SK-N-SH treated with all-trans-retinoic acid at 6 μM for 48 hours (cell line): ENCODE results near the gene SCLT1.

Experiments used
- ARNTL ChIP-seq: fragments of 450-650 bp; formaldehyde crosslinking; IDR thresholded peaks from 2 replicates; pipeline ENCODE4 v1.5.0; 2020; ENCODE audit warnings: low read depth, mild to moderate bottlenecking, moderate library complexity, borderline replicate concordance
- OSR1 ChIP-seq: fragments of 250-450 bp; sonication (Bioruptor Pico); IDR thresholded peaks from 2 replicates; pipeline ENCODE4 v1.8.0; 2022; ENCODE audit warnings: moderate library complexity, mild to moderate bottlenecking, inconsistent platforms
- PPARA ChIP-seq: fragments of 250-450 bp; sonication (Bioruptor Pico); IDR thresholded peaks from 2 replicates; pipeline ENCODE4 v1.5.0; 2020; ENCODE audit warnings: mild to moderate bottlenecking, borderline replicate concordance
- ZNF565 ChIP-seq: fragments of 450-650 bp; formaldehyde crosslinking; conservative IDR thresholded peaks from 2 replicates; pipeline ENCODE4 v1.5.0; 2020; ENCODE audit warnings: low read depth, mild to moderate bottlenecking, moderate library complexity

DNA sequence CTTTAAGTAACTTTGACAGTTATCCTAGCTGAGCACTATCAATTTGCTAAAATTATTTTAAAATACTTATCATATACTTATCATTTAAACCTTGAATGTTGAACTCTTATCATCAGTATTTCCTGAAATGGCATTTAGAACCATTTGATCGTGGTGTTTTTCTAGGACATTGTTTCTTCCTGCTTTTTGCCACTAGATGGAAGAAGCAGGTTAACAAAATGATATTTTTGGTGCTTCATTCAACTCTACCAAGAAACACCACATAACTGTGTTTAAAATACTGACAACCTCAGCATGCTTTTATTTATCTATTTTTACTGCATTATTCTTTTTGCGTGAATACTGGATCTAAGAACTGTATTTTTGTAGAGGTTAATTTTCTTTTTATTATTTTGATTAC, 47.2 kb upstream of the SCLT1 start:
- TF ChIP-seq OSR1 (CRISPR knock-in tag), result no peak
- TF ChIP-seq ARNTL, result no peak
- no peak for TF ChIP-seq ZNF565 (CRISPR knock-in tag)
- TF ChIP-seq PPARA (CRISPR knock-in tag), result no peak
